ENCODE data around the gene CNTNAP5. TPM values are rescaled to one million over a fixed set of nuclear protein-coding genes. Genes with fewer than 3 reads are reported as not detected.

CNTNAP5 gene
- total RNA-seq, 2 experiments from 2014 or later: not detected

- Histone ChIP-seq H3K4me3 (ENCODE audit: low read length) (no peak overlapping the region), H3K27ac (ENCODE audit: low read depth in 1 of 2, low read length in 2 of 2) (no peak overlapping the region), H3K4me1 (ENCODE audit: insufficient read depth, low read length) (no peaks in the 10 kb centered on the region), H3K36me3 (ENCODE audit: insufficient read depth, low read length) (no peaks in the 10 kb centered on the region), H3K27me3 (ENCODE audit: control insufficient read depth in 1 of 2, insufficient read depth in 2 of 2, low read length in 2 of 2) (no peaks in the 10 kb centered on the region), H3K9me3 (ENCODE audit: control insufficient read depth in 1 of 2, insufficient read depth in 1 of 2, low read length in 2 of 2) (no peaks in the 10 kb centered on the region)
- Mint-ChIP-seq H3K27ac (no peak overlapping the region), H3K4me3 (no peak overlapping the region), H3K36me3 (ENCODE audit: low read depth) (no peaks in the 10 kb centered on the region), H3K9me3 (peaks cover 3% of the 10 kb centered on the region), H3K27me3 (no peaks in the 10 kb centered on the region), H3K4me1 (ENCODE audit: low read depth) (no peaks in the 10 kb centered on the region)
- ATAC-seq (ENCODE audit: poor library complexity) (no peak), DNase-seq (no peak)
- no peak for TF ChIP-seq CTCF (IDR thresholded peaks at IDR 0.05)
- ChIA-PET POLR2A (no interaction called here), CTCF (no interaction called here)
- intact Hi-C loops (cut with DNase I, micrococcal nuclease): no loop called here
These were observed 451.2 kb downstream of the CNTNAP5 start for GRCh38 chr2:124476291-124476690.

DNA sequence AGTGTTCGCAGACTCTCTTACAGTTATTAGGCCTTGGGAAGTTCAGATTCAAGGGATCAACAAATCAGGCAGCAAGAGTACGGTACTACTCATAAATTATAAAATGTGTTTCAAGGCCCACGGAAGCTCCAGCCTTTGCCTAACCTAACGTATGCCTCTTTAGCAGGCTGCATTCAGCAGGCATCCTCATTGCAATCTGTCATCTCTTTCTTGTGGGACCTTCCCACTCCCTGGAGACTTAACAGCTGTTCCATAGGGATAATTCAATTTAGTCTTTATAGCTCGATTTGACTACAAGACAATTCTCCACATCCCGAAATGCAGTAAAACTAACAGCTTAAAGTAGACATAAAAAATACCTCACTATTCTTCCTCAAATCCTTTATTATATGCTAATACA, 453.7 kb downstream of the CNTNAP5 start:
- no peaks in the 10 kb centered on the region for H3K9me3 ChIP-seq (ENCODE audit: control insufficient read depth in 1 of 2, insufficient read depth in 1 of 2, low read length in 2 of 2)
- DNase-seq (no peak), ATAC-seq (ENCODE audit: poor library complexity) (no peak)
- POLR2A ChIA-PET: no interaction called here
- H3K4me3 Mint-ChIP-seq: no peak overlapping the region
- intact Hi-C loops (cut with DNase I, micrococcal nuclease): no loop called here
- no peaks in the 10 kb centered on the region for H3K27me3 Mint-ChIP-seq
- CTCF ChIA-PET: no interaction called here
- no peak overlapping the region for H3K27ac ChIP-seq (ENCODE audit: low read depth in 1 of 2, low read length in 2 of 2)
- H3K36me3 ChIP-seq (ENCODE audit: insufficient read depth, low read length): no peaks in the 10 kb centered on the region
- no peak overlapping the region for H3K27ac Mint-ChIP-seq
- no peaks in the 10 kb centered on the region for H3K36me3 Mint-ChIP-seq (ENCODE audit: low read depth)
- no peak overlapping the region for H3K4me3 ChIP-seq (ENCODE audit: low read length)
- peaks cover 1% of the 10 kb centered on the region for H3K9me3 Mint-ChIP-seq
- H3K27me3 ChIP-seq (ENCODE audit: control insufficient read depth in 1 of 2, insufficient read depth in 2 of 2, low read length in 2 of 2): no peaks in the 10 kb centered on the region
- no peaks in the 10 kb centered on the region for H3K4me1 Mint-ChIP-seq (ENCODE audit: low read depth)
- no peak for TF ChIP-seq CTCF (IDR thresholded peaks at IDR 0.05)
- H3K4me1 ChIP-seq (ENCODE audit: insufficient read depth, low read length): no peaks in the 10 kb centered on the region

DNA sequence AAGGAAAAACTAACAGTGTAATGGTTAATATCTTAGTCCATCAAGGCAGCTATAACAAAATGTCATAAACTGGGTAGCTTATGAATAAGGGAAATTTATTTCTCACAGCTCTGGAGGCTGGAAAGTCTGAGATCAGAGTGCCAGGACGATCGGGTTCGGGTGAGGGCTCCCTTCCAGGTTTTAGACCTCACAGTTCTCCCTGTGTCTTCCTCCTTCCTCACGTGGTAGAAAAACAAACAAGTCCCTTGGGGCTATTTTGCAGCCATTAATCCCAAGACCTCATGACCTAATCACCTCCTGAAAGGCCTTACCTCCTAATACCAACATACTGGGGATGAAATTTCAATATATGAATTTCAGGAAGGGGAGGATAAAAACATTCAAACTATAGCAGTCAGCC, 455.9 kb downstream of the CNTNAP5 start:
- ATAC-seq (ENCODE audit: poor library complexity) (no peak), DNase-seq (no peak)
- Mint-ChIP-seq H3K4me3 (no peak overlapping the region), H3K9me3 (peaks cover 3% of the 10 kb centered on the region), H3K27me3 (no peaks in the 10 kb centered on the region), H3K27ac (no peak overlapping the region), H3K36me3 (ENCODE audit: low read depth) (no peaks in the 10 kb centered on the region), H3K4me1 (ENCODE audit: low read depth) (no peaks in the 10 kb centered on the region)
- H3K9me3 ChIP-seq (ENCODE audit: control insufficient read depth in 1 of 2, insufficient read depth in 1 of 2, low read length in 2 of 2): peaks cover 0 to 7% of the 10 kb centered on the region in 2 experiments
- no peak overlapping the region for H3K4me3 ChIP-seq (ENCODE audit: low read length)
- POLR2A ChIA-PET: no interaction called here
- H3K4me1 ChIP-seq (ENCODE audit: insufficient read depth, low read length): no peaks in the 10 kb centered on the region
- intact Hi-C loops (cut with DNase I, micrococcal nuclease): no loop called here
- CTCF ChIA-PET: no interaction called here
- TF ChIP-seq CTCF (IDR thresholded peaks at IDR 0.05): no peak
- no peaks in the 10 kb centered on the region for H3K27me3 ChIP-seq (ENCODE audit: control insufficient read depth in 1 of 2, insufficient read depth in 2 of 2, low read length in 2 of 2)
- no peak overlapping the region for H3K27ac ChIP-seq (ENCODE audit: low read depth in 1 of 2, low read length in 2 of 2)
- H3K36me3 ChIP-seq (ENCODE audit: insufficient read depth, low read length): no peaks in the 10 kb centered on the region
